GM21423 (cell line): ENCODE measurements around the gene DDX54.

Experiments
- ATAC-seq: cut with Tn5 transposase; IDR thresholded peaks from one replicate; pipeline ENCODE4 v1.9.1; 2021; ENCODE audit warnings: mild to moderate bottlenecking, moderate library complexity; ENCODE audit not compliant: unreplicated experiment

The DDX54 gene

GRCh38 chr12:113164014-113164413 lies 21.3 kb downstream of the DDX54 start:
- ATAC-seq = no peak

- no peak for ATAC-seq
Measured at GRCh38 chr12:113163030-113163360, 22.3 kb downstream of the DDX54 start.

- no peak for ATAC-seq
Measured at GRCh38 chr12:113162102-113163029, 22.9 kb downstream of the DDX54 start.

GRCh38 chr12:113161415-113162016 lies 23.8 kb downstream of the DDX54 start:
- ATAC-seq = no peak

GRCh38 chr12:113159937-113160336 lies 25.3 kb downstream of the DDX54 start:
- no peak for ATAC-seq

- no peak for ATAC-seq
Measured at GRCh38 chr12:113158439-113159203, 26.7 kb downstream of the DDX54 start.

- no peak for ATAC-seq
Measured at GRCh38 chr12:113157218-113157859, 27.9 kb downstream of the DDX54 start.

GRCh38 chr12:113155646-113156045 lies 29.6 kb downstream of the DDX54 start:
- ATAC-seq = no peak

GRCh38 chr12:113155060-113155459 lies 30.2 kb downstream of the DDX54 start:
- no peak for ATAC-seq

GRCh38 chr12:113154351-113154973 lies 30.8 kb downstream of the DDX54 start:
- ATAC-seq = no peak

- ATAC-seq = no peak
Measured at GRCh38 chr12:113152835-113153814, 32.2 kb downstream of the DDX54 start.

GRCh38 chr12:113152196-113152834 lies 33.0 kb downstream of the DDX54 start:
- no peak for ATAC-seq

- no peak for ATAC-seq
Measured at GRCh38 chr12:113151655-113152054, 33.6 kb downstream of the DDX54 start.

- ATAC-seq = no peak
Measured at GRCh38 chr12:113149361-113150150, 35.7 kb downstream of the DDX54 start, which contains the start of gene CFAP73. Gene CFAP73 (plus strand): TSS chr12:113149724. CDS start chr12:113149858, 134 bp downstream.

GRCh38 chr12:113146999-113147398 lies 38.3 kb downstream of the DDX54 start:
- no peak for ATAC-seq

GRCh38 chr12:113145720-113146551 lies 39.3 kb downstream of the DDX54 start:
- no peak for ATAC-seq

GRCh38 chr12:113144806-113145205 lies 40.5 kb downstream of the DDX54 start:
- ATAC-seq = no peak
